Thyroid gland (tissue), 4 donors: Measurements from ENCODE around the gene GIMAP4.
"Not testable (repeated sequence)": the region's sequence is repeated elsewhere in the genome, so short reads cannot be mapped to it uniquely, and the experiment has no call there.

Experiments
- CTCF ChIP-seq, 6 experiments: fragments of 200-600 bp in 3 of 6; fragments of 450-650 bp in 3 of 6; sonication (generic) in 3 of 6; IDR thresholded peaks; one replicate each; pipeline ENCODE4 v1.5.1; 2016 to 2019; ENCODE audit warnings: antibody characterized with exemption in 6 of 6, mild to moderate bottlenecking in 2 of 6, inconsistent platforms in 1 of 6, moderate library complexity in 1 of 6
- POLR2A ChIP-seq, 2 donors: fragments of 450-650 bp; IDR thresholded peaks; one replicate each; pipeline ENCODE4 v1.6.1; 2017; ENCODE audit warnings: antibody characterized with exemption in 2 of 2, mild to moderate bottlenecking in 2 of 2, moderate library complexity in 1 of 2

- not testable (repeated sequence) for TF ChIP-seq POLR2A, CTCF (IDR thresholded peaks at IDR 0.05)
Observed at GRCh38 chr7:150614426-150614825, 47.2 kb downstream of the GIMAP4 start.
